ENCODE results near the gene HNRNPAB. TPM values are rescaled to one million over a fixed set of nuclear protein-coding genes. Genes with fewer than 3 reads are reported as not detected.

Gene HNRNPAB
- total RNA-seq, 1 experiment from 2014 or later: 547 TPM

GRCh38 chr5:178182158-178182876 lies 22.0 kb upstream of the HNRNPAB start:
- H3K56ac ChIP-seq (ENCODE audit: insufficient read length, low read depth, low read length): no peak overlapping the region
- no peak overlapping the region for H4K8ac ChIP-seq (replicated peaks; ENCODE audit: insufficient read length, low read depth, low read length)
- Mint-ChIP-seq H3K9me3 (peaks cover 5 to 9% of the 10 kb centered on the region in 2 experiments), H3K4me3 (peak overlapping the region in 1 of 2 experiments; percentile 52; a peak in 1 of 5 replicates), H3K36me3 (ENCODE audit: insufficient read depth in 1 of 3, low read depth in 3 of 3) (peaks cover 0 to 9% (median 8%) of the 10 kb centered on the region in 3 experiments; a peak in 5 of 7 replicates), H3K27me3 (ENCODE audit: low read depth) (no peaks in the 10 kb centered on the region), H3K4me1 (peaks cover 31 to 32% of the 10 kb centered on the region in 2 experiments), H3K27ac (peak overlapping the region; percentile 65 to 95 (median 94); a peak in 6 of 7 replicates)
- no peak overlapping the region for H2AK5ac ChIP-seq (ENCODE audit: insufficient read length, low read length)
- no peak overlapping the region for H3K9ac ChIP-seq (ENCODE audit: extremely low read depth, insufficient read length, low read length)
- no CpG with 5 or more reads among the region's 4 CpGs for WGBS (ENCODE audit: extremely low coverage, insufficient read length, low lambda C conversion rate)
- H3K79me1 ChIP-seq (ENCODE audit: insufficient read depth, low read depth, low read length, poor library complexity, severe bottlenecking): no peaks in the 10 kb centered on the region
- H3K79me2 ChIP-seq (ENCODE audit: insufficient read depth, low read length): no peaks in the 10 kb centered on the region
- no peak overlapping the region for H2BK15ac ChIP-seq (ENCODE audit: low read depth, low read length)
- no peak for TF ChIP-seq CTCF (conservative IDR thresholded peaks at IDR 0.05)
- peaks cover 6% of the 10 kb centered on the region; the same call in 1 of the 2 replicates for H3K4me1 ChIP-seq (ENCODE audit: insufficient read depth, low read length)
- H3K23me2 ChIP-seq (ENCODE audit: insufficient read length, low read depth, low read length, poor library complexity, severe bottlenecking): no peaks in the 10 kb centered on the region
- H3K27me3 ChIP-seq (ENCODE audit: insufficient read depth, low read length): no peaks in the 10 kb centered on the region
- H3K14ac ChIP-seq (ENCODE audit: insufficient read depth, low read length): no peak overlapping the region
- H4K5ac ChIP-seq (ENCODE audit: insufficient read length, low read depth, low read length): no peak overlapping the region
- H2BK12ac ChIP-seq (ENCODE audit: insufficient read length, low read depth, low read length): no peak overlapping the region
- H3K27ac ChIP-seq (ENCODE audit: insufficient read length, low read depth, low read length): no peak overlapping the region
- H3K18ac ChIP-seq (ENCODE audit: insufficient read length, low read depth, low read length): no peak overlapping the region
- H3K4ac ChIP-seq (ENCODE audit: low read depth, low read length): no peak overlapping the region
- no peak overlapping the region for H2BK20ac ChIP-seq (ENCODE audit: low read depth, low read length, poor library complexity, severe bottlenecking)
- no peak overlapping the region for H2BK5ac ChIP-seq (ENCODE audit: insufficient read length, low read length)
- H3K4me2 ChIP-seq (ENCODE audit: insufficient read depth, insufficient read length, low read length): no peak overlapping the region
- no peak overlapping the region for H4K91ac ChIP-seq (ENCODE audit: insufficient read length, low read depth, low read length)
- peaks cover 3% of the 10 kb centered on the region for H4K20me1 ChIP-seq (ENCODE audit: control insufficient read depth, insufficient read depth, insufficient read length)
- H2BK120ac ChIP-seq (ENCODE audit: low read depth, low read length, poor library complexity, severe bottlenecking): no peak overlapping the region
- H3K23ac ChIP-seq (ENCODE audit: insufficient read length, low read depth, low read length): no peak overlapping the region
- no peak overlapping the region for H2AFZ ChIP-seq (ENCODE audit: low read length)
- peak; percentile 55 for DNase-seq
- no peak overlapping the region for H3T11ph ChIP-seq (ENCODE audit: low read length)
- H3K9me3 ChIP-seq (ENCODE audit: control insufficient read depth, low read depth, low read length): no peaks in the 10 kb centered on the region
